HepG2 (cell line): ENCODE measurements around the gene NMNAT1. TPM values are rescaled to one million over a fixed set of nuclear protein-coding genes. Genes with fewer than 3 reads are reported as not detected.
A peak's percentile ranks its signal among the peaks of the same experiment; 100 is the strongest.

Experiments
- ATM ChIP-seq: fragments of 450-650 bp; IDR thresholded peaks from 2 replicates; pipeline ENCODE4 v1.7.1; 2017; ENCODE audit warnings: mild to moderate bottlenecking, borderline replicate concordance
- CENPT ChIP-seq: sonication (generic); formaldehyde crosslinking; IDR thresholded peaks from 2 replicates; pipeline ENCODE4 v1.8.0; 2022; ENCODE audit warnings: low read depth, mild to moderate bottlenecking, moderate library complexity, missing genetic modification reagents
- CENPX ChIP-seq: sonication (generic); formaldehyde crosslinking; IDR thresholded peaks from 2 replicates; pipeline ENCODE4 v1.9.0; 2021; ENCODE audit warnings: mild to moderate bottlenecking, missing genetic modification reagents, moderate library complexity
- CTCF ChIP-seq: sonication (generic); formaldehyde crosslinking; IDR thresholded peaks from 2 replicates; pipeline ENCODE4 v1.5.0; 2020; ENCODE audit warnings: mild to moderate bottlenecking, missing genetic modification reagents, moderate library complexity
- DMAP1 ChIP-seq: IDR thresholded peaks from 2 replicates; pipeline ENCODE4 v1.6.1; 2016
- HCFC1 ChIP-seq: fragments of 150-350 bp; IDR thresholded peaks from 2 replicates; pipeline ENCODE4 v1.6.1; 2014; ENCODE audit warnings: low read depth, low read length
- KLF12 ChIP-seq: sonication (generic); formaldehyde crosslinking; IDR thresholded peaks from 2 replicates; pipeline ENCODE4 v1.4.0; 2020; ENCODE audit warnings: missing genetic modification reagents, borderline replicate concordance
- MTF2 ChIP-seq: sonication (generic); formaldehyde crosslinking; IDR thresholded peaks from 2 replicates; pipeline ENCODE4 v1.5.0; 2020; ENCODE audit warnings: missing genetic modification reagents, borderline replicate concordance
- MXD3 ChIP-seq: IDR thresholded peaks from 2 replicates; pipeline ENCODE4 v1.6.1; 2016; ENCODE audit warnings: mild to moderate bottlenecking, missing biosample characterization, missing genetic modification reagents
- PLRG1 ChIP-seq: fragments of 450-650 bp; conservative IDR thresholded peaks from 2 replicates; pipeline ENCODE4 v1.6.1; 2016
- PRDM15 ChIP-seq: sonication (generic); formaldehyde crosslinking; IDR thresholded peaks from 2 replicates; pipeline ENCODE4 v1.4.0; 2020; ENCODE audit warnings: missing genetic modification reagents
- RORA ChIP-seq: sonication (generic); formaldehyde crosslinking; IDR thresholded peaks from 2 replicates; pipeline ENCODE4 v1.5.0; 2020; ENCODE audit warnings: mild to moderate bottlenecking, missing genetic modification reagents, moderate library complexity
- SRF ChIP-seq: IDR thresholded peaks from 2 replicates; pipeline ENCODE4 v1.6.1; 2011; ENCODE audit warnings: mild to moderate bottlenecking, low read depth, low read length, moderate library complexity
- THAP7 ChIP-seq: sonication (generic); formaldehyde crosslinking; IDR thresholded peaks from 2 replicates; pipeline ENCODE4 v1.8.1; 2023; ENCODE audit warnings: mild to moderate bottlenecking, missing genetic modification reagents
- ZNF138 ChIP-seq: sonication (generic); formaldehyde crosslinking; IDR thresholded peaks from 2 replicates; pipeline ENCODE4 v1.5.0; 2020; ENCODE audit warnings: mild to moderate bottlenecking, low read depth, missing genetic modification reagents
- ZNF260 ChIP-seq: sonication (generic); formaldehyde crosslinking; IDR thresholded peaks from 2 replicates; pipeline ENCODE4 v1.4.0; 2020; ENCODE audit warnings: missing genetic modification reagents, low read depth, mild to moderate bottlenecking, borderline replicate concordance
- ZNF614 ChIP-seq: IDR thresholded peaks from 2 replicates; pipeline ENCODE4 v1.6.1; 2018; ENCODE audit warnings: missing biosample characterization, missing genetic modification reagents, inconsistent platforms, borderline replicate concordance
- polyA plus RNA-seq, 8 experiments: library from polyadenylated mRNA; depleted of rRNA in 3 of 8; stranded (reverse) in 7 of 8; unstranded in 1 of 8; fragments of >200 nt; fragmentation: Illumina TruSeq in 4 of 8; extraction: Trizol in 4 of 8; gene quantifications; 2 replicates each; pipeline versions ENCODE4 v1.2.1 to v1.2.3, GENCODE V29; 2011 to 2016; ENCODE audit warnings: low read depth in 4 of 8, missing spikeins in 1 of 8, mixed read lengths in 1 of 8; ENCODE audit not compliant: insufficient read depth in 1 of 8
- total RNA-seq, 5 experiments: library from RNA; depleted of rRNA; stranded (reverse); fragments of >200 nt; fragmentation: Illumina TruSeq; extraction: Trizol; gene quantifications; 2 replicates each; pipeline ENCODE4 v1.2.3, GENCODE V29; 2016; ENCODE audit warnings: low read depth in 1 of 5

The NMNAT1 gene
- total and polyA plus RNA-seq, 2 of the 13 experiments (the other 11 are each of a cell fraction or from before 2014, with no cell fraction given), result 5.6 to 12.2 TPM

GRCh38 chr1:9929431-9930385, 13.6 kb upstream of the NMNAT1 start (continued):
- TF ChIP-seq PRDM15 (CRISPR knock-in tag), result no peak
- no peak for TF ChIP-seq PLRG1
- TF ChIP-seq ATM, result no peak
- TF ChIP-seq RORA (CRISPR knock-in tag), result no peak
- TF ChIP-seq THAP7 (CRISPR knock-in tag), result no peak
- no peak for TF ChIP-seq MTF2 (CRISPR knock-in tag)
- no peak for TF ChIP-seq CENPX
- peak; percentile 26; the same call in 1 of the 2 replicates for TF ChIP-seq CTCF
- 0 out of 2 replicates have a peak, but pooled peaks have one; percentile 22 for TF ChIP-seq DMAP1 (CRISPR knock-in tag)
- TF ChIP-seq SRF, result peak; percentile 53; the same call in 1 of the 2 replicates
- no peak for TF ChIP-seq ZNF138 (CRISPR knock-in tag)
- no peak for TF ChIP-seq MXD3
- TF ChIP-seq HCFC1, result no peak
- TF ChIP-seq ZNF260 (CRISPR knock-in tag), result no peak
- peak; percentile 86; the same call in 1 of the 2 replicates for TF ChIP-seq ZNF614 (CRISPR knock-in tag)
- no peak for TF ChIP-seq CENPT (CRISPR knock-in tag)
- TF ChIP-seq KLF12, result no peak
